OCI-LY3 (cell line): Measurements from ENCODE around the gene SCP2D1.

ENCODE experiments used
- H2AFZ ChIP-seq: fragments of 200-600, 300-600 bp; shearing (Covaris generic); 2 replicates; pipeline ENCODE4 v1.6.0; 2014; ENCODE audit warnings: antibody characterized with exemption, low read depth, low read length
- H3K27ac ChIP-seq: fragments of 200-600, 300-600 bp; sonication (generic); 2 replicates; pipeline ENCODE4 v1.5.1; 2014; ENCODE audit warnings: mild to moderate bottlenecking, low read length, moderate library complexity, mixed read lengths
- H3K27me3 ChIP-seq: fragments of 200-600, 300-600 bp; sonication (generic); 2 replicates; pipeline ENCODE4 v1.6.1; 2014; ENCODE audit warnings: low read depth, low read length, mixed read lengths
- H3K36me3 ChIP-seq: fragments of 200-600, 300-600 bp; sonication (generic); replicated peaks from 2 replicates; pipeline ENCODE3; 2014; ENCODE audit warnings: low read depth, low read length, mixed read lengths
- H3K4me1 ChIP-seq: fragments of 300-600, 200-600 bp; sonication (generic); 2 replicates; pipeline ENCODE4 v1.6.1; 2014; ENCODE audit warnings: low read length, mixed read lengths
- H3K4me2 ChIP-seq: fragments of 200-600, 300-600 bp; sonication (generic); 2 replicates; pipeline ENCODE4 v1.6.1; 2014; ENCODE audit warnings: low read length, mixed read lengths
- H3K4me3 ChIP-seq: fragments of 300-600, 200-600 bp; sonication (generic); 2 replicates; pipeline ENCODE4 v1.5.1; 2014; ENCODE audit warnings: antibody characterized with exemption, mild to moderate bottlenecking, low read length, moderate library complexity
- H3K79me2 ChIP-seq: fragments of 300-600, 200-600 bp; shearing (Covaris generic); 2 replicates; pipeline ENCODE4 v1.6.1; 2014; ENCODE audit warnings: mild to moderate bottlenecking, low read length, mixed read lengths
- H3K9ac ChIP-seq: fragments of 300-600, 200-600 bp; shearing (Covaris generic); 2 replicates; pipeline ENCODE4 v1.6.0; 2014; ENCODE audit warnings: mild to moderate bottlenecking, low read length, moderate library complexity
- H3K9me3 ChIP-seq: fragments of 200-600, 300-600 bp; shearing (Covaris generic); 2 replicates; pipeline ENCODE4 v1.6.1; 2014; ENCODE audit warnings: low read length, mixed read lengths; ENCODE audit not compliant: insufficient read depth
- H4K20me1 ChIP-seq: fragments of 200-600, 300-600 bp; sonication (generic); 2 replicates; pipeline ENCODE4 v1.6.1; 2016; ENCODE audit warnings: low read length, mixed read lengths; ENCODE audit not compliant: insufficient read depth
- EZH2phosphoT487 ChIP-seq: fragments of 200-600 bp; shearing (Covaris generic); IDR thresholded peaks from 2 replicates; pipeline ENCODE4 v1.6.1; 2018; ENCODE audit warnings: antibody characterized with exemption, mixed run types, low read depth
- TF ChIP-seq, protein P1 (sequence below): fragments of 200-600, 300-600 bp; sonication (generic); IDR thresholded peaks from 2 replicates; pipeline ENCODE4 v1.5.1; 2014; ENCODE audit warnings: antibody characterized with exemption, low read length, low read depth

SCP2D1 gene

DNA sequence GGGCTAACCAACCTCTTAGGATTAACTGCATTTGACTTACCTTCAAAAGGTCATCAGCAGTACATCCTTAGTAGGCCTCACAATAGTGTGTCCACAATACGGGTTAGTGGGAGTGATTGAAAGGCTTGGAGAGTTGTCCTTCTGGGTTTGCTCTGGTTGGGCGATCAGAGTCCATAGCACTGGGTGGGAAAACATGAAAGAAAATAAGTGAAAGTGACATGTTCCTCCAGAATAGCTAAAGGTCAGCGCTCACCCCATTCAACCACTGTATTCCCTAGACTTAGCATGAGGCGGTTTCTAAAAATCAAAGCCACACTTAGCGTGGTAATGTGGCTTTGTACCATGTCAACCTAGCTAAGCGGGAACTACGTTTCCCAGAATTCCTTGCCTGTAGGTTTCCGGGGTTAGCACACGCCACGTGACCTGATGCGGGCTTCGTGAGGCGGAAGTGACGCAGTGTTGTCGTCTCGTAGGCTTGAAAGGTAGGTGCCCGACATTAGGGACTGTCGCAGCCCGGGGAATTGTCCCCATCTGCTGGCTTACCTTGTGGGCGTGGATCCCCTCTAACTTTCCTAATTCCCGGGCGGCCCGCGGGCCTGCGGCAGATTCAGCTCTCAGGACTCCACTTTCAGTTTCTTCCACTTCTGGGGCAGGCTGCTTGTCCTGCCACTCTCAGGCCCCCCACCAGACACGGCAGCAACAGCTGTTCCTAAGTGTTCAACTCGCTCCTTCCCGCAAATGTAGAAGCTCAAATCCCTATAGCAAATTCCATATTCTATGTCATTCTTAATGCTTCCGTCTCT is 19.8 kb upstream of the SCP2D1 start:
- TF ChIP-seq EZH2phosphoT487, result no peak
- TF ChIP-seq, protein P1, sequence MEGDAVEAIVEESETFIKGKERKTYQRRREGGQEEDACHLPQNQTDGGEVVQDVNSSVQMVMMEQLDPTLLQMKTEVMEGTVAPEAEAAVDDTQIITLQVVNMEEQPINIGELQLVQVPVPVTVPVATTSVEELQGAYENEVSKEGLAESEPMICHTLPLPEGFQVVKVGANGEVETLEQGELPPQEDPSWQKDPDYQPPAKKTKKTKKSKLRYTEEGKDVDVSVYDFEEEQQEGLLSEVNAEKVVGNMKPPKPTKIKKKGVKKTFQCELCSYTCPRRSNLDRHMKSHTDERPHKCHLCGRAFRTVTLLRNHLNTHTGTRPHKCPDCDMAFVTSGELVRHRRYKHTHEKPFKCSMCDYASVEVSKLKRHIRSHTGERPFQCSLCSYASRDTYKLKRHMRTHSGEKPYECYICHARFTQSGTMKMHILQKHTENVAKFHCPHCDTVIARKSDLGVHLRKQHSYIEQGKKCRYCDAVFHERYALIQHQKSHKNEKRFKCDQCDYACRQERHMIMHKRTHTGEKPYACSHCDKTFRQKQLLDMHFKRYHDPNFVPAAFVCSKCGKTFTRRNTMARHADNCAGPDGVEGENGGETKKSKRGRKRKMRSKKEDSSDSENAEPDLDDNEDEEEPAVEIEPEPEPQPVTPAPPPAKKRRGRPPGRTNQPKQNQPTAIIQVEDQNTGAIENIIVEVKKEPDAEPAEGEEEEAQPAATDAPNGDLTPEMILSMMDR, result peak; percentile 38; the same call in 1 of the 2 replicates
- H3K27ac ChIP-seq, result peak overlapping the region; percentile 11; the same call in 1 of the 2 replicates

DNA sequence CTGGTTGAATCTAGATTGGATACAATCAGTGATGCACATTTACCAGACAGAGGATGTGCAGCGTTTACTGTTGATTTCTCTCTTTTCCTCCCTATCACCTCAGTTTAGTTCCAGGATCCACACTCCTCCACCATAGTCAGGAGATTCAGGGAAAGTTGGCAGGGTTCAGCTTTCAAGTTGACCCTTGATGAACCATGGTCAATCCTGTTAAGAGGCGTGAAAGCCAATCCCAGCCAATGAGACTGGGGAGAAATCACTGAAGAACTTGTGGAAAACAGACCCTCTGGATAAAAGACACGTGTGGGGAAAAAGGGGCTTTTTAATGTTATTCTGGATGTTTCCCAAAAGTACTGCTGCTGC is 19.2 kb upstream of the SCP2D1 start:
- peaks cover 8% of the 10 kb centered on the region; the same call in 1 of the 2 replicates for H3K27me3 ChIP-seq
- peaks cover 10% of the 10 kb centered on the region; the same call in 1 of the 2 replicates for H3K4me1 ChIP-seq
- no peaks in the 10 kb centered on the region for H3K79me2 ChIP-seq
- peak overlapping the region; percentile 82 for H2AFZ ChIP-seq
- no peaks in the 10 kb centered on the region; the same call in 1 of the 2 replicates for H3K9me3 ChIP-seq
- H3K9ac ChIP-seq, result peak overlapping the region; percentile 78
- no peaks in the 10 kb centered on the region for H4K20me1 ChIP-seq
- peak overlapping the region; percentile 87 for H3K4me3 ChIP-seq
- peak overlapping the region; percentile 93 for H3K4me2 ChIP-seq
- TF ChIP-seq, protein P1, result no peak
- no peak for TF ChIP-seq EZH2phosphoT487
- peak overlapping the region; percentile 11; the same call in 1 of the 2 replicates for H3K27ac ChIP-seq
- H3K36me3 ChIP-seq, result peaks cover 2% of the 10 kb centered on the region

More for the DNA sequence above, 19.8 kb upstream of the SCP2D1 start:
- Histone ChIP-seq H3K79me2 (no peaks in the 10 kb centered on the region), H3K36me3 (peaks cover 2% of the 10 kb centered on the region), H4K20me1 (no peaks in the 10 kb centered on the region), H3K4me1 (peaks cover 10% of the 10 kb centered on the region; the same call in 1 of the 2 replicates), H3K9ac (peak overlapping the region; percentile 78), H2AFZ (peak overlapping the region; percentile 97), H3K27me3 (peaks cover 8% of the 10 kb centered on the region; the same call in 1 of the 2 replicates), H3K4me2 (peak overlapping the region; percentile 93), H3K9me3 (no peaks in the 10 kb centered on the region; the same call in 1 of the 2 replicates), H3K4me3 (peak overlapping the region; percentile 87)

DNA sequence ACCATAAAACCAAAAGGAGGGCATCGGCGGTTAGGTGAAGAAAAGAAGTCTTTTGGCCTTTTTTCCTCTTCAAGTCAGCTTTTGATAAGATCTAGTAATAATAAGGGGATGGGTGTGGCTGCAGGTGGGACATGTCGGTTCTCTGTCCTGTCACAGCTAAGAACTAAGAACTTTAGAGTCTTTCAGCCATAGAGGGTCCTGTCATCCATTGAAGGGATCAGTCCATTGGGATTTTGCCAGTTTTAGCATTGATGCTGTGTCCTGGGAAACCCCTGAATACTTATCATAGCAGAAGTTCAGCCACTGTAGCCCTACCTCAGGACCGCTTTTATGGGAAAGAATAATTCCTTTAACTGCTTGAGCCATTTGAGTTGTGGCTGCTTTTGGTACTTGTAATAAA is 18.2 kb upstream of the SCP2D1 start:
- no peaks in the 10 kb centered on the region for H3K79me2 ChIP-seq
- TF ChIP-seq, protein P1, result no peak

DNA sequence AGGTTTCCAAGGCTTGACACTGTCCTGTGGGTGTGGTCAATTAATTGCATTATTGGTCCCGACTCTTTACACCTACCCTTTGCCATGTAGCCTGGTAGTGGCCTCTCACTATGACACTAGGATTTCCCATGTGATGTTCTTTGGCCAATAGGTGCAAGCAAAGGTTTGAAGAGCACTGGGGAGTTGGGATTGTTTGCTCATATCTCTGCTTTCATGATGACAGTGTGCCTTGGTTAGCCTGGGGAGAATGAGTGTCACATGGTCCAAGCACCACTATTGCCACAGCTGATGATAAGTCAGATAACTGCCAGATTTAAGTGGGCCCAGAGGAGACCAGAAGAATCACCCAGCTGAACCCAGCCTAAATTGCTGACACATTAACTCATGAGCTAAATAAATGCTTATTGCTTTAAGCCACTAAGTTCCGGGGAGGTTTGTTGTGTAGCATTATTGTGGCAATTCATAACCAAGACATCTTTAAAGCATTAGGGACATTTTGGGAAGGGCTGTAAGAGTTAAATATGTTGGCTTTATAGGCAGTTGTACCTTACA is 17.2 kb upstream of the SCP2D1 start:
- no peak overlapping the region for H3K27ac ChIP-seq
- H3K27me3 ChIP-seq, result peaks cover 1% of the 10 kb centered on the region; the same call in 1 of the 2 replicates
- H3K4me3 ChIP-seq, result no peak overlapping the region
- H3K36me3 ChIP-seq, result peaks cover 2% of the 10 kb centered on the region
- H3K4me2 ChIP-seq, result no peak overlapping the region
- TF ChIP-seq EZH2phosphoT487, result no peak
- TF ChIP-seq, protein P1, result no peak
- H2AFZ ChIP-seq, result no peak overlapping the region
- no peaks in the 10 kb centered on the region; the same call in 1 of the 2 replicates for H3K9me3 ChIP-seq
- no peak overlapping the region for H3K9ac ChIP-seq
- no peaks in the 10 kb centered on the region for H3K79me2 ChIP-seq
- H3K4me1 ChIP-seq, result peaks cover 12% of the 10 kb centered on the region
- no peaks in the 10 kb centered on the region for H4K20me1 ChIP-seq

More for the DNA sequence above, 18.2 kb upstream of the SCP2D1 start:
- Histone ChIP-seq H3K9ac (no peak overlapping the region), H3K36me3 (peaks cover 2% of the 10 kb centered on the region), H3K27me3 (peaks cover 4% of the 10 kb centered on the region; the same call in 1 of the 2 replicates), H3K4me1 (peaks cover 10% of the 10 kb centered on the region; the same call in 1 of the 2 replicates), H3K27ac (no peak overlapping the region), H3K9me3 (no peaks in the 10 kb centered on the region; the same call in 1 of the 2 replicates), H2AFZ (no peak overlapping the region), H3K4me2 (no peak overlapping the region), H3K4me3 (no peak overlapping the region), H4K20me1 (no peaks in the 10 kb centered on the region)
